Spleen (tissue), 7 donors: ENCODE data around the gene HNRNPA2B1.

ENCODE experiments used
- CTCF ChIP-seq, 11 experiments: fragments of 200-600 bp in 7 of 11; fragments of 450-650 bp in 4 of 11; sonication (generic) in 4 of 11; IDR thresholded peaks in 8 of 11; conservative IDR thresholded peaks in 3 of 11; 1 replicate in 7 of 11; 2 replicates in 4 of 11; pipeline versions ENCODE4 v1.4.0 to v1.8.0; 2016 to 2021; ENCODE audit warnings: antibody characterized with exemption in 11 of 11, inconsistent platforms in 4 of 11, mild to moderate bottlenecking in 1 of 11
- POLR2A ChIP-seq, 3 donors: fragments of 450-650 bp; IDR thresholded peaks; one replicate each; pipeline ENCODE4 v1.5.1; 2017; ENCODE audit warnings: antibody characterized with exemption in 3 of 3, mild to moderate bottlenecking in 1 of 3
- donor health status: DM: no; HTN: no; CAD: no; lungs with moderate emphysema.
- donor health status: DM: no; HTN: no; CAD: no.
- donor health status: DM: no; HTN: no; CAD: no.

GRCh38 chr7:26151953-26152781 lies 48.4 kb downstream of the HNRNPA2B1 start, which contains the start of gene NFE2L3:
- TF ChIP-seq CTCF (IDR thresholded peaks at IDR 0.05 in 8 of 11, conservative IDR thresholded peaks at IDR 0.05 in 3 of 11), result peak in 8 of 11 experiments; percentile 9 to 68 (median 51)
- peak in 1 of 3 donors; percentile 53 for TF ChIP-seq POLR2A (IDR thresholded peaks at IDR 0.05)
